GM21576 (cell line): ENCODE measurements around the gene NRN1.
"Not testable (repeated sequence)": the region's sequence is repeated elsewhere in the genome, so short reads cannot be mapped to it uniquely, and the experiment has no call there.

Source experiments
- ATAC-seq: cut with Tn5 transposase; IDR thresholded peaks from one replicate; pipeline ENCODE4 v1.9.1; 2021; ENCODE audit warnings: mild to moderate bottlenecking, moderate library complexity; ENCODE audit not compliant: unreplicated experiment

Gene NRN1, protein sequence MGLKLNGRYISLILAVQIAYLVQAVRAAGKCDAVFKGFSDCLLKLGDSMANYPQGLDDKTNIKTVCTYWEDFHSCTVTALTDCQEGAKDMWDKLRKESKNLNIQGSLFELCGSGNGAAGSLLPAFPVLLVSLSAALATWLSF

DNA sequence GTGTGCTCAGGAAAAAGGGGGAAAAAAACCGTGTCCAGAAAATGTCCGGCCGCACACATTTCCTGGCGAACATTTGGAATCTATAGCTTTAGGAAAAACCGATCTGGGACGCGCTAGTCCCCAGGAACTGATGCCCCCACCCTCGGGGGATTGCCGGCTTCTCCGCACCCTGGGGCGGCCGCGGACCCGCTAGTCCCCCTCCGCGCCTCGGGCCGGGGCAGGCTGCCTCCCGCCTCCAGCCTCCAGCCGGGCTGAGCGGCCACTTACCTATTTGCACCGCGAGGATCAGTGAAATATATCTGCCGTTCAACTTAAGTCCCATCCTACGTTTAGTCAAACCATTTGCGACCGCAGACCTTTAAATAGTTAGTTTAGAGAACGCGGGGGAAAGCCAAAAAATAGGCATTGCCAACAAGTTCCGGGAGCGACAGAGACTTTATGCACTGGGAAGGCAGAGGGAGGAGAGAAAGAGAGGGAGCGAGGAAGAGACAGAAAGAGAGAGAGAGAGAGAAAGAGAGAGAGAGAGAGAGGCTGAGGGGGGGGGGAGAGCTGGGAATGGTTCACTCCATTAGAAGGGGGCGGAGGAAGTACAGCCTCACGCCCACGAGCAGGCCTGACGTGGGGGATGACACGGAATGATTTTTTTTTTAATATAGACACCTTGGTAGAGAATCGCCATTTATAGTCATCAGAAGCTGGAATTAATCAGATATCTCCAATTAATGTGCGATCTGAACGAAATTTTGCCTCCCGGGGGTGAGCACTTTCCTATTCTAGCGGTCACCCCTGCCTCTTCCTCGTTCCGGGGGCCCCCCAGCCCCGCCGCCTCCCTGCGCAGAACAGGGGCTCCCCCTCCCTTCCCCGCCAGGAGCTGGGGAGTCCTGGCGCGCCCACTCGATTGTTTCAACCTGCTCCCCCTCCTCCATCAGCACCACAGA is at the start of gene NRN1:
NRN1 (minus strand) TSS at position 498 of the 938 bp plus-strand sequence; CDS start at position 322, 176 bp downstream.
- no peak for ATAC-seq

DNA sequence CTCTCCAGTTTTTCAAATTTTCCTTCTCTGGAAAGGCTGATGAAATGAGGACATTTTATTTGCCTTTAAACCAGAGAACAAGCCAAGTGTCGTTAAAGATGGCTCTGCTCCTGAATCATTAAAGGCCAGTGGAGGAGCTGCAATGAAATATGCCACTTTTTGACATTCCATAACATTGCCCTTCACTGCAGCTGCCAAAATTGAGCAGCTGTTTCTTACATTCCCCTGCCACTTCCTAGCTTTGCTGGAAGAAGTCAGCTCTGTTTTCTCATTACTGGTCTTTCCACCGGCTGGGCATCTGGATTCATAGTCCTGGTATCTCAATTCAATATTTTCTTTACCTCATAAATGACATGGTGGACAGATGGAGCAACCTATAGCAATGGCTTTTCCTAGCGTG is 45.5 kb upstream of the NRN1 start:
- no peak for ATAC-seq

DNA sequence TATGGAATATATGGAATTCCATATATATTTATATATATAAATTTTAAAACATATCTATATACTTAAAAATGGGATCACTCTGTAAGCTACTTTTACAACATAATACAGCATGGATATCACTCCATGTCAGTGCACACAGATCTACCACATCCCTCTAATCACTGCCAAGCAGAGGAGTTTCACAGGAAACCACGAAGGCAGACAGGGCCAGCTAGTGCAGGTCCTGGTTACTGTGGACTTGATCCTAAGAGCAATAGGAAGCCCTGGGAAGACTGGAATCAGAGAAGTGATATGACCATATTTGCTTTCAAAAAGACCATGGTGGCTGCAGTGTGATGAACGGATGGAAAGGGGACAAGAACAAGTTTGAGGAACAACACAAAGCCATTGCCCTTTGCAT is 40.0 kb upstream of the NRN1 start:
- no peak for ATAC-seq

DNA sequence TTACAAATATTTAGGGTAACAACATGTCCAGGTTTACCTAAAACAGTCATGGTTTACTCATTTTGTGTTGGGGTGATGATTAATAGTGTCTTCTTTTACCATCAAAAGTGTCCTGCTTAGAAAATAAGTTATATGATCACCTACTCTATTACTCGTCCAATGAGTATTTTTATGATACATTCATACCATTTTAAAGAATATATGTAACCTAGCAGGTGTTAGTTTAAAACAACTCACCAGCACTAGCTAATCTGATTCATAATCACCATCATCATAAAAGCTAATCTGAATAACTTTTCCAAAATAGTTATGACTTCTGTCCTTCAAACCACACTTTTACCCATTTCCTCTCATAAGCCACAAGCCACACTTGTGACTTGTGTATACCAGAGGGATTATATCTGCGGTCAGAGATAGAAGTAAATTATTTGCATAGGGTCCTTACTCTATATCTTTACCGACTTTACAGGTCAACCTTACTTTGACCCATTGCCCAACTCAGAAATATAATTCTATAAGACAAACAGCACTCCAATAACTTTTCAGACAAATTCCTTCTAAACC is 33.3 kb upstream of the NRN1 start:
- no peak for ATAC-seq

DNA sequence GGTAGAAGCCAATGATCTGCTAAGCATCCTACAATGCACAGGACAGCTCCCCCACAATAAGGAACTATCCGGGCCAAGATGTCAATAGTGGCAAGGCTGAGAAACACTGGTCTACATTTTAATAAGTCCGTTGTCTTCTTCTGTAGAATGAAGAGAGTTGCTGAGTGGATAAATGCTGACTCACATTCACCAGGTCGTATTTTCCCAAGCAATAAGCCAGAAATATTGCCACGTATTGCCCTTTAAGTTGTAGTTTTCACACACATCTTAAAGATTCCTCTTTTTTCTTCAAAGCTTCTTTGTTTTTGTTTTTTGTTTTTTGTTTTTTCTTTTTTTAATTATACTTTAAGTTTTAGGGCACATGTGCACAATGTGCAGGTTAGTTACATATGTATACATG is 30.5 kb upstream of the NRN1 start:
- ATAC-seq, result no peak

DNA sequence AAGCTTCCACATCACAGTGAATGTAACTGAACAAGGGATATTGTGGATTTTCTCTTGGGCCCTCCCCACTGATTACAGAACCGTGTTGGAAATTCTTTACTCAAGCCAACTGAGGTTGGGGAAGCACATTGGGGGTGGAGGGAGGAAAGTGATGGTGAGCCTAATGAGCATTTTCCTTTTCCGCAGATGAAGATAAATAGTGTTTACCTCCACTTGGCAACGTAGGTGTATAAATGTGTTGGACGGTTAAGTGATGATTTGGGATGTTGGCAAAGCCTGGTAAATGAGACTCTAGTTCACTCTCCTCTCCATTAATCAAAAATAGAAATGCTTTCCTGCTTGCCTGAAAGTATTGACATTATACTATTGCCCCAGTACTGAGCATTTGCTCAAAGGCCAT is 27.1 kb upstream of the NRN1 start:
- no peak for ATAC-seq

DNA sequence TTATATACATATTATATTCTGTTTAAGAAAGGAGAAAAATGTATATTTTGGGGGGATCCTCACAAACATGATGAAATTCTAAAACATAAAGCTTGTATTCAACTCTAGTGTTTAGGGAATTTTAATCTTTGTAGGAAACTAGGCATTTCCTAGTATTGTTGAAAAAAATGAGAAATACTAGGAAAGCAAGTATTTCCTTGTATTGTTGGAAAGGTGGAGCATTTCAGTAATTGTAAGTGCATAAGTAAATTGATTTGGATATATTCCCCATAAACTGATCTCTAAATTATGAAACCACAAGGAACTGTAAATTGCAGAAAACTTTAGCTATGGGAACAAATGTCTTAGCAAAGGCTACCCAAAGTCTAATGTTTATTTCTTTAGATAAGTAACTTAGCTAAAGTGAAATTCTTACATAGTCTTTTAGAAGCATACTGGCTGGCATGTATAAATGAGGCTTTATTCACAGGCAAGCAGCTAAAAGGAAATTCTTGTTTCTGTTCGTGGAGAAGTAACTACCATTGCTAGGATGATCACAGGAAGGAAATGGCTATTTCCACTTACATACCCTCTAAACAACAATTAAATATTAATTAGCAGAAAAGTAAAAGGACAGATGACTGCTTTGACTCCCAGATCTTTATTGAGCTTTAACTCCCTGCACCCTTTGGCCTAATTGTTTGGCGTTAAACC is 19.9 kb upstream of the NRN1 start:
- ATAC-seq, result no peak

DNA sequence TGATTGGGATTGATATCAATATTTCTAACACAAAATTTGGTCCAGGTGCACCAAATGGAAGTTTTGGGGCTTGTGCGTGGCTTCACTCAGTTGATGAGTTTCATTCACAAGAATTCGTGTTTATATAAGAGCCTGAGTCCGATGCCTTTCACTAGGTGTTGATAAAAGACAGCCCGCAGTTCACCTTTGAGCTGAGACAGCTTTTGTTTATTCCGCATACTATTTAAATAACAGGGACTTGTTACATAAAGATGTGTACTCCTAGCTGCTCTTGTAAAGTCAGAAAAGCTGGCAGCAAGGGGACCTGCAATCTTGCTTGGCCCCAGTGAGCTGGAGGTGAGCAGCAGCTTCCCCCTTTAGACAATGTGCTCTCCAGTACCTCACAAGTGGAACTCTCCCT is 19.0 kb upstream of the NRN1 start:
- no peak for ATAC-seq

DNA sequence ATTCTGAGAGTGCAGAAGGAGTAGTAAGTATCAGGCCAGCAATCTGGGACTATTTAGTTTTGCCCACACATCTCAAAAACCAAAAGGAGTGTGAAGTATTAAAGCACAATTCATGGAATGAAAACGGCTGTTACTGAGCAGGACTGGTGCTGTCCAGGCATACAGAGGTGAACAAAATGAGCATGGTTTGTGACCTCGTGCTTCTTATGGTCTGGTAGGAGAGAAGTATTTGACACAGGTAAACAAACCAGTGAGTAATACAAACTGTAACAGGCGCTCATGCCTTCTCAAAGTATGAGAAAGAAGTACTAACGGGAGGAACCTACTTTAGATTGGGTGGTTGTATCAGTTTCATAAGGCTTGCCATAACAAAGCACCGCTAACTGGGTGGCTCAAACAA is 17.5 kb upstream of the NRN1 start:
- ATAC-seq, result no peak

DNA sequence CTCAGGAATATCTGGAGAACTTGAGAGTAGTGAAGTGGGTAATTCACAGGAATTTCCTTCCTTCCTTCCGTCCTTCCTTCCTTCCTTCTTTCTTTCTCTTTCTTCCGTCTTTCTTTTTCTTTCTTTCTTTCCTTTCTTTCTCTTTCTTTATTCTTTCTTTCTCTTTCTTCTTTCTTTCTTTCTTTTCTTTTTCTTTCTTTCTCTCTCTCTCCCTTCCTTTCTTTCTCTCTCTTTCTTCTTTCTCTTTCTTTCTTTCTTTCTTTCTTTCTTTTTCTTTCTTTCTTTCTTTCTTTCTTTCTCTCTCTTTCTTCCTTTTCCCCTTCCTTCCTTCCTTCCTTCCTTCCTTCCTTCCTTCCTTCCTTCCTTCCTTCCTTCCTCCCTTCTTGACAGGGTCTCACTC is 16.1 kb upstream of the NRN1 start:
- ATAC-seq, result not testable (repeated sequence)

DNA sequence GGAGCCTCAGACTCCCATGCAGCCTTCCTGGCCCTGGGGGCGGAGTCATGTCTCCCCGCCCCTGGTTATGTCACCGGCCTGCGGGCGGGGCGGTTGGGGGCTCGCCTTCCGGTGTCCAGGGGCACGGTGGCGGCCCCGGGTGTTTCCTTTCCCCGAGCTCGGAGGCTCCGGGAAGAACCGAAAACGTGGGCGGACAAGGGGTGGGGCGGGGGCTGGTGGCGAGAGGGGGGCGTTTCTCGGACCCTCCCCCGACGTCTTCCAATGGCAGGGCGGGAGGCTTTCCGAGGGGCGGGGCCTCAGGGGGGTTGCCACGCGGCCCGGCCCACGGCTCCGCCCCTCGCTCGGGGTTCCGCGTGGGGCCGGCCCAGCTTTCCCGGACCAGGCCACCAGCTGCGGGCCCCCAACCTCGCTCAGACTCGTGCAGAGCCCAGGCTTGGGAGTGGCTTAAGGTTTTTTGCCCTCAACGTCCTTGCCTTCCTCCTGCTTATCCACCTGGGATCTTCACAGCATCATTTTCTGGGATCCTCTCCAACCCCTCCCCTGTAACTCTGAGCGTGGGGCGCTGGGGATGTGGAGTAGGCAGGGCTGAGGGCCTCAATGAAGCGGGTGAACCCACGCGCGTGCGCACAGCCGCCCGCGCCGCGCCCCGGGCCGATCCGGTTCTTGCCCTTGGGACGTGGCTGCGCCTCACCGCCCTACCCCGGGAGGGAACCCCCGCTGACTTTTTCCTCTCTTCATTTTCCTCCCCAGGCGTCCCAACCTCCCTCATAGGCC is 2.1 kb upstream of the NRN1 start:
- no peak for ATAC-seq

DNA sequence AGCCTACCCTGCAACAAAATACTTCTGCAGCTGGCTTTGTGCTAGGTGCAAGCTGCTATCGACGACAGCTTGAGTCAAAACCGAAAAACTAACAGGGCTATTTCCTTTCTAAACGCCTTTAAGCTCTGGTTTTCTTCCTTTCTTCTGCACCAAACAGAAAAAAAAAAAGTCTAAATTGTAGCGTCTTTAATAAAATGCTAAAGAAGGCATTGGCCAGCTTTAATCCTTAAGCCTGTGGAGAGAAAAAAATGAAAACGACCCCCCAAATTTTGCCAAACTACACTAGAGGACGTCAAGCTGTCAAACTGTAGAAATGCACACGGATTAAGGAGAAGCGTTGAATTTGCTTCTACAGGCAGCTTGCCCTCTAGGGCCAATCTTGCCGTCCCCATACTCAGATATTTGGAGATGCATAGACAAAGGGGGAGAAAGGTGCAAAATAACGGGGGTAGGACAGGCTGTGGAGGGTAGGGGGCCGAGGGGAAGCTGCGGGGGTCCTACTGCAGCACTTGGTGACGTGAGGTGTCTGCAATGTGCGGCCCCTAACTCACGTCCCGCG is 1.4 kb upstream of the NRN1 start:
- ATAC-seq, result no peak

DNA sequence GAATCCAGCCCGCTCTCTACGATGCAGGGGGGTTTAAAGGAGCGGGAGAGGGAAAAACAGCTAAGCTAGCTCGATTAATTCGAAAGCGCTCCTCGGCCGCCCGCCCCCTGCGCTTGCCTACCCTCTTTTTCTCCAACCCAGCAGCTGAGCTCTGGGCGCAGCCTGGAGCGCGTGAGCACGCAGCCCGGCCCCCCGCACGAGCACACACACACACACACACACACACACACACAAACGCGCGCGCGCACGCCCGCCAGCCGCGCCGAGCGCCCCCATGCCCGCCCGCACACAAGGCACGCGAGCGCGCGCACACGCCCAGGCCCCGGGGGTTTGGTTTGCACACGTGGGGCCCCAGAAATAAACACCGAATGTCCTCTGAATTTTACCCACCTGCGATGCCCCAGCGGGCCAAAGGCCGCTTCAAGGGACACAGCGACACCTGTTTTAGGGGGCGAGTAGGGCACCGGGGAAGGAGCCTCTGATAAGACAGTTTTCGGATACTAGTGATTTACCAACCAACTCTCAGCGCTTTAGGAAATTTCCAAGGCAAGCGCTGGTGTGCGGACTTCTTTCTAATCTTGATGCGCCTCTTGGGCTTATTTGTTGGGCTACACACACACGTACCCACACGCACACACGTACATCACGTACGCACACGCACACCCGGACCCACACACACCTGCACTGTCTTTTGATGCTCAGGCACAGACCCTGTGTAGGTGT is 802 bp upstream of the NRN1 start:
- no peak for ATAC-seq

DNA sequence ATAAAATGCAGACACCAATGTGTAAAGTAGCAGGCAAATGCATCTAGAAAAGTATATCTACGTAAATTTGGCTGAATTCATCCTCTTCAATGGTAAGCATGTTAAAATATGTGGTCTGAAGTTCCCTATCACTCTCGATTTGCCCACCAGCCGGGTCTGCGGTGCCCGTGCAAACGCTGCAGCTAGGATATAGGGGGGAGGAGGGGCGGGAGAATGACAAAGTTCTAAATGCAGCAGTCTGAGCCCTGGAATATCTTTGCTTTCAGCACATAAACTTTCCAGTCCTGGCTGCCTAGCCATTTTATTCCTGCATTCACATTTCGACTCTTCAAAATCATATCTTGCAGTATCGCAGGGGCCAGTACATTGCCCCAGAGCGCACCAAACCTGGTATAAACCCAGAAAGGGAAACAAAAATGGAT is 708 bp downstream of the NRN1 start:
- no peak for ATAC-seq

DNA sequence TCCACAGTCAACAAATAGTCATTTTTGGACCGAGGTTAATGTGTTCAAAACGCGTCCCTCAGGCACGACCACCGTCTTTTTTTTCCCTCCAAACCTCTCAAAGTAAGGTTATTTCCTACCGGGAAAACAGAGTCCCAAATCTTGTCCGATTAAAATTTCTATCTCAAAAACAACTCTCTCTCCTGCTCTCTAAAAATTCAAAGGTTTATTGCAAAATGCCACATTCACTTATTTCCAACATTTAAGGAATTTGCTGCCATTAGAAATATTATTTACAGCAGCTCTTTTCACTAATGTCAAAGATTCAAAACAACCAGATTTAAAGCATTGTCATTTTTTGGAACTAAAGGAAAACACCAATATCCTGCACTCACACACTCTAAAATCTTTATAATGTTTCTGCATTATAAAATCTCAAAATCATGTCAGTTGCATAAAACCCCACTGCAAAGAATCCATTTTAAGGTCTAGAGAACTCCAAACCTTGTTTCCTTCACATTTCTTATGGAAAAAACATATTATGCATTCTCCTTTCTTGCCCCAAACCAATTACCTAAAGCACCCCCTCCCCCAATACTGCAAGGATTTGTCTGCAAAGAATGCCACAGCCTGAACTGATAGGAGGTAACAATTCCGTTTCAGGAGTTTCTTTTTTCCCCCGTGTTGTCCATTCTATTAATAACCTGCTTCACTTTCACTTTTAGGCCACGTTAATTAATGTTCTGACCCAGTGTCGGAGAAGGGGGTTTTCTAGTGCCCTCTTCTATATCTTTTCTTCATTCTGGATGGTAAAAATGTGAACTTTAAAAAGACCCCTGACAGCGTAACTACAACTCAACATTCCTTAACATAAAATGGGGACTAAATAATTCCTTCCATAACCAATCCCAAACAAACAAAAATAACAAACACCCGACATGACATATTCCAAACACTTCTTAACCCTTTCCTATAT is 1.4 kb downstream of the NRN1 start:
- ATAC-seq, result no peak

DNA sequence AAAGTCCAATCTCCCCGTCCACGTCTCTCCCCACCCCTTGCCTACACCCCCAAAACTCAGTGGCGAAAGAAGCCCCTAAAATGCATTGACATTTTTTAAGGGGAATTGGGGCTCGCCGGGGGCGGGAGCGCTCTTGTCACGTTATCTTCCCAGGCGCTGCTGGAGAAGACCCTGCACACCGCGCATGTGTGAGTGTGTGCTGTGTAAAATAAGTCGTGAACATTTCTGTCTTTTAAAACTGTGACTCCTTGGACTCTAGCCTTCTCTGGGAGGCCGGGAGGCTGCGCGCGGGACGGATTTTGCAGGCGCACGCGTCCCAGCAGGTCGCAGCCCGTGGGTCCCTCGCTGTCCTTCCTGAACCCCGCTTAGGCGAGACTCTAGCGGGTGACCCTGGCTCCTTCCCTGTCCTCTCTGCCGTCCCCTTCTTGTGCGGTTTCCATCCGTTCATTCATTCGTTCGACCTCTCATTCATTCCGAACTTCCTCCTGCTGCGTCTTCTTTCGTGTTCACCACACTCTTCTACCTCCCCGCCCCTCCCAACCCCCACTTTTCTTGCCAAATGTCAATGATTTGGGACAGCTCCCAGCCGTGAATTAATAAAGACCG is 2.2 kb downstream of the NRN1 start:
- ATAC-seq, result no peak

DNA sequence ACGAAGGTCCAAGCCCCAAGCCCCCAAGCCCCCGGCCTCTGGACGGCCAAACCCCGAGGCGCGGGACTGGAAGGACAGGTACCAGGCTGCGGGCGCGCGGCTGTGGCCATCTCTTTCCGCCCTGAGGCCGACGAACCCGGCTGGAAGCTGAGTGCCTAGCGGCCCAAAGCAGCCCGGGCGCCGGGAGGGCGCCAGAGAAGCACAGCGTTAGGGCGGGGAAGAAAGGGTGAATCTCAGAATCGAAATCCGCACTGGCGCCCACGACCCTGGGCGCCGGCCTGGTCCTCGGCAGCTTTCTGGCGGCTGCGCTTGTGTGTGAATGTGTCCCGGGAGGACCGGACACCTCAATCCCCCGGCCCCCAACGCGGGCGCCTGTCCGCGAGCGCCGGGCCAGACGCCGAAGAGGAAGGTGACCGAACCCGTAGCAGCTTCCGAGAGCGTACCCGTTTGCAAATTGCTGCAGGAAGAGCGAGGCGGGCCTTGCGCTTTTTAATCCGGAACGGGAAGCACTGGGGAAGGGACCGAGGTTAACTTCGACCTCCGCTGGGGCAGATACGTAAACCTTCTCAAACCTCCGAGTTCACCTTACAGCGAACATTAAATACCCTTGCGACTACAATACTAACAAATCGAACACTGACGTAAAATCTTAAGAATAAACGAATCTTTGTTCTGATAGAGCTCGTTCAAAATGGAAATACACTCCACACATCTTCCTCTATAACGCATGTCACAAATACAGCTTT is 2.9 kb downstream of the NRN1 start:
- ATAC-seq, result no peak
